Measurements from ENCODE around the gene SPTAN1.
A peak's percentile ranks its signal among the peaks of the same experiment; 100 is the strongest.
"Not testable (repeated sequence)": the region's sequence is repeated elsewhere in the genome, so short reads cannot be mapped to it uniquely, and the experiment has no call there.

The SPTAN1 gene

DNA sequence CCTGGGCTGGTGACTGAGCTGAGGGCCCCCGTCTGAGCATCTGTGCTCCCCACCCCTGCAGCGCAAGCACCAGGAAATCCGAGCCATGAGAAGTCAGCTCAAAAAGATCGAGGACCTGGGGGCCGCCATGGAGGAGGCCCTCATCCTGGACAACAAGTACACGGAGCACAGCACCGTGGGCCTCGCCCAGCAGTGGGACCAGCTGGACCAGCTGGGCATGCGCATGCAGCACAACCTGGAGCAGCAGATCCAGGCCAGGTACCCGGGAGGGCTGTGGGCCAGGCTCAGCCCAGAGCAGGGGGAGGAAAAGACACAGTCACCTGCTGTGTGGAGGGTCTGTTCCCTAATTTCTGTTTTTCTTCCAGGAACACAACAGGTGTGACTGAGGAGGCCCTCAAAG is 79.7 kb downstream of the SPTAN1 start:
- DNase-seq (ENCODE audit: low spot score): no peak

DNA sequence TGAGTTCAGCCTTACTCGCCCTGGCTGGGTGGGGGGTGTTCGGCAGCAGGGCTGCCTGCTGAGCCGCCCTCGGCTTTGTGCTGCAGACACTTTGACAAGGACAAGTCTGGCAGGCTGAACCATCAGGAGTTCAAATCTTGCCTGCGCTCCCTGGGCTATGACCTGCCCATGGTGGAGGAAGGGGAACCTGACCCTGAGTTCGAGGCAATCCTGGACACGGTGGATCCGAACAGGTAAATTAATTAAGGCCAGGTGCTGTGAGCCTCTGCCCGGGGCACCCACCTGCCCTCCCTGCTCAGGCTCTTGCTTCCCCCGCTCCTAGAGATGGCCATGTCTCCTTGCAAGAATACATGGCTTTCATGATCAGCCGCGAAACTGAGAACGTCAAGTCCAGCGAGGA is 80.1 kb downstream of the SPTAN1 start:
- no peak for DNase-seq (ENCODE audit: low spot score)

DNA sequence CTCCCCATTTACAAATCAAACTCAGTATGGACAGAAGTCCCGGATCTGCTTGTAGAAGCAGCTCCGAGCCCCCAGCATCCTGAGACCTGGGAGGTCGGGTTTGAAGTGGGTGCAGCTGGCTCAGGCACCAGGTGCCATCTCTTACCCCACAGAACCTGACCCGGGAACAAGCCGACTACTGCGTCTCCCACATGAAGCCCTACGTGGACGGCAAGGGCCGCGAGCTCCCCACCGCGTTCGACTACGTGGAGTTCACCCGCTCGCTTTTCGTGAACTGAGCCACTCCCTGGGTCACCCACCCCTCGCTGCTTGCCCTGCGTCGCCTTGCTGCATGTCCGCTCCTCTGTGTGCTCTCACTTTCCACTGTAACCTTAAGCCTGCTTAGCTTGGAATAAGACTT is 80.7 kb downstream of the SPTAN1 start:
- no peak for DNase-seq (ENCODE audit: low spot score)

DNA sequence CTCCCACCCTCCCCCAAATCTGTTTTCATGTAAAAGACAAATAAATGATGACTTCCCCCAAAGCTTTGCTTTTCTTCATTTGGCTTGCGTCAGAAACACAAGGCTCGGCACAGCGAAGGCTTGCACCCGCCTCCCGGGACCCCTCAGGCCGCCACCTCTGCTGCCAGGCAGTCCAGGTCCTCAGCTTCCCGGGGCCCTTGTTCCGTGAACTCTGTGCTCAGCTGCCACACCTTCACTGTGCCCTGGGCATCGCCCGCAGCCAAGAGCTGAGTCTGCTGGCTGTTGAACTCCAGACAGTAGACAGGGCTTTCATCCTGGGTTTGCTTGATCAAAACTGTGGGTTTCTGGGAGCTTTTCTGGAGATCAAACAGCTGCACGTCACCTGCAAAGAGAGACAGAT is 81.2 kb downstream of the SPTAN1 start:
- DNase-seq (ENCODE audit: low spot score): no peak

DNA sequence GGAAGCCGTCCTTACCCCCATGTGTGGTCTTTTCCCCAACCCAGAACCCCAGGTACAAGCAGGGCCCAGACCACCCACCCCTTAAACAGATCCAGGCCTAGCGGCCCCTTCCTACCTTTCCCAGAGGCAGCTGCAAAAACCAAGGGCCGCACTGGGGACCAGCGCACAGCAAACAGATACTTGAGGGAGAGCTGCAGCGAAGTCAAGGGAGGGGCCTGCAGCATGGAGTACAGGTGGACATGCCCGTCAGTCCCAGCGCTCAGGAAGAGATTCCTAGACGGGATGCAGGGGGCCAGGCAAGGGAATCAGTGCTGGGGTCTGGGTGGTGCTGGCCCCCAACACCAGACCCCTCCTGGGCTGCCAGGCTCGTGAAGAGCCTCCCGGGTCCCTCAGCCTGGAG is 81.7 kb downstream of the SPTAN1 start:
- no peak for DNase-seq (ENCODE audit: low spot score)

DNA sequence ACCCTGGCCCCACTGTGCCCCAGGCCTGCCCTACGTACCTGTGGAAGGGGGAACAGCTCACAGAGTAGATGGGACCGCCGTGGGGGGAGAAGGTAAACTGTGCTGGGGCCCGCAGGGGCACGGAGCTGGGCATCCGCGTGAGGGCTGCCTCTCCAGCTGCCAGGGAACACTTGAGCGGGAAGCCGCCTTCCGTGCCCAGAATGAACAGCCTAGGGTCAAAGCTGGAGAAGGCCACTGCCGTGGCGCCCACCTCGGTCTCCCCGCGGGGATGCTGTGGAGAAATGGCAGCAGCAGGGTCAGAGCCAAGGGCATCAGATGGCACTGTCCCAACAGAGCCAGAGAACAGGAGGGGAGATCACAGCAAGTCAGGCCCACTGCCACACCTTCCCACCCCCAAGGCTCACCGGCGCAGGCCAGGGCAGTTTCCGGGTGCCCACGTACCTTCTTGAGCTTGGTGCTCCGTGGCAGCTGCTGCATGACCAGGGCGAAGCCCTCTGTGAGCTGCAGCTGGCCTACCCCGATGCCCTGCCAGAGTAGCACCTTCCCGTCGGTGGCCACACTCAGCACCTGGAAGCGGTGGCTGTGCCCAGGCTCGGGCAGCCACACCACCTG is 82.4 kb downstream of the SPTAN1 start:
- DNase-seq (ENCODE audit: low spot score): no peak

DNA sequence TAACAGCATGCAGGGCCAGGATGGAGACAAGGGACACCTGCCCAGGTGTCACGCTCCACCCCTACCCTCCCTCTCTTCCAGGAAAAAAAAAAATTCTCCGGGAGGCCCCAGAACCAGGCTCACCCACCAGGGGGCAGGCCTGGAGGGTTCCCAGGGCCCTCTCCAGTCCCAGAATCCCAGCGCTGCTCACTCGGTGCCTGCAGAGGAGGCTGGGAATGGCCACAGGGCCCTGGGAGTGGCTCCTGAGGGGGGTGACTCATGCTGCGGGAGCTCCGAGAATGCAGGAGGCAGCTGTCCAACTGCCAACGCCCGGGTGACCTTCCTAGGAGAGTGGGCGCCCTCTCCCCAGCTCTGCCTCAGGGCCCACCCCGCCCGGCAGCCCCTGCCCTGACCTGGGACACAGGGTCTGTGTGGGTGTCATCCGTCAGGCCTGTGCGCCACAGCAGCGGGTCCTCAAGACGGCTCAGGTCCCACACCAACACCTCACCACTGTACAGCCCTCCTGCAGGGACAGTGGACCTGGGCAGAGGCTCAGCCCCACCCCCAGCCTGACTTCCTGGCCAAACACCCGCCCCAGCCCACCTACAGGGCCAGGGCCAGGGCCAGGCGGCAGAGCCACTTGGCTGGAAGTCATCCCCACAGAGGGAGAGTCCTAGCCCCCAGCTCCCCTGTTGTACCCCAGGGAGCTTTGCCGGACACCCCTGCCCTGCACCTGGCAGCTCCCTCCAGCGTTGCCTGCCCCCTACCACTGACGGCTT is 83.1 kb downstream of the SPTAN1 start:
- DNase-seq (ENCODE audit: low spot score): no peak

DNA sequence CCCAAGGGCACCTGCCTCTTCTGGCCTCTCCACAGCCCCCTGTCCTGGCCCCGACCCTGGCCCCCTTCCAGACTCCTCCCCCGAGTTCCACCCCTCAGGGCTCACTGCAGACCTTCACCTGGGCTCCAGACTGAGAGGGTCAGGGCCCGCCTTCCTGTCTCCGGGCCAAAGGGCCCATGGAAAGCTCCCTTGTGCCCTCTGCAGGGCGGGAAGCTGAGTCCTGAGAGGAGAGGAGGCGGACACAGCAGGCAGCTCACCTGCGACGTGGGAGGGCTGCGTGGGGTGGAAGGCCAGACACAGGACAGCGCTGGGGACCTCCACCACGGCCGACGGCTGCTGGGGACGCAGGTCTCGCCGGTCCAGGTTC is 83.6 kb downstream of the SPTAN1 start:
- no peak for DNase-seq (ENCODE audit: low spot score)

DNA sequence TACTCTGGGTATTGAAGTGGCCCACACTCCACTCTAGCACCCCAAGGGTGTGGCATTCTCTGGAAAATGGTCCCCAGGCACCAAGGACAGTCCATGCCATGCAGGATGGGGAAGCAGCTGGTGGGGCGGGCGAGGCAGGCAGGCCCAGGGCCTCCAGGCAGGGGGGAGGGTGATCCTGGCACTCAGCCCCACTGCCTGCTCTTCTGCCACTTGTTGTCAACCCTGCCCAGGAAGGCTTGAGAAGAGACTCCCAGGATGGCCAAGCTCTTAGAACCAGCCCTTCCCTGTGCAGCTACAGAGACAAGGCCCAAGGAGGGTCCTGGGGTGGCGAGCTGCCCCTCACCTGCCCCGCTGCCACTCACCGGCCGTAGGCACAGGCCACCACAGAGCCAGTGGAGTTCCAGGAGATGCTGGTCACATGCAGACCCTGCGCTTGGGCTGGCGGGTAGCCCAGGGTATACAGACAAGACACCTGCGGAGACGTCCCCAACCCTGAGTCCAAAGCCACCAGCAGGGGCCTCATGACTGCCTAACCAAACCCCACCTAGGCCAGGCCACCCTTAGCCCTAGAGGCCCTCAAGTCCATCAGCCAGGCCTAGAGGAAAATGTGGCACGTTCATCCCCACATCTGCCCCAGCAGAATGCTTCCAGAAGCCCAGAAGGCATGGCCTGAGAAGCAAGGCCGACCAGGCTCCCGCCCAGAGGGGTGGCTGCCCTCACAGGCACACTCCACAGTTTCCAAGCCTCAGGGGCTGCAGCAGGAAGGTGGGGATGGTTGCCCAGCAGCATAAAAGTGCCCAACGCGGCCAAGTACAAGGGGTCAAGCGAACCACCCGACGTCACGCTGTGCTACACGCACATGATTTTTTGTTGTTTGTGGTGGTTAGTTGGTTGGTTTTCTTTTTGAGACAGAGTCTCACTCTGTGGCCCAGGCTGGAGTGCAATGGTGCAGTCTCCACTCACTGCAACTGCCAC is 84.5 kb downstream of the SPTAN1 start:
- no peak for DNase-seq (ENCODE audit: low spot score)

DNA sequence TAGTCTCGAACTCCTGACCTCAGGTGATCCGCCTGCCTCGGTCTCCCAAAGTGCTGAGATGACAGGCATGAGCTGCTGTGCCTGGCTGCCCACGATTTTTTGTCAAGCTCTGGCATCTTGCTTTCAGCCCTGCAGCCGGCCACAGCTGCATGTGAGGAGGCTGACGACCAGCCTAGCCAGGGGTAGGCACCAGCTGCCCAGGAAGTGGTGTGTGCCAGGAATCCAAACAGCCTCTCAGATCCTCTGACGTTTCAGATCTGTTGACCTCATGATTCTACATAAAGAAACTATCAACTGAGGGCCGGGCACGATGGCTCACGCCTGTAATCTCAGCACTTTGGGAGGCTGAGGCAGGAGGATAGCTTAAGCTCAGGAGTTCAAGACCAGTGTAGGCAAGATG is 85.3 kb downstream of the SPTAN1 start:
- DNase-seq (ENCODE audit: low spot score): no peak

DNA sequence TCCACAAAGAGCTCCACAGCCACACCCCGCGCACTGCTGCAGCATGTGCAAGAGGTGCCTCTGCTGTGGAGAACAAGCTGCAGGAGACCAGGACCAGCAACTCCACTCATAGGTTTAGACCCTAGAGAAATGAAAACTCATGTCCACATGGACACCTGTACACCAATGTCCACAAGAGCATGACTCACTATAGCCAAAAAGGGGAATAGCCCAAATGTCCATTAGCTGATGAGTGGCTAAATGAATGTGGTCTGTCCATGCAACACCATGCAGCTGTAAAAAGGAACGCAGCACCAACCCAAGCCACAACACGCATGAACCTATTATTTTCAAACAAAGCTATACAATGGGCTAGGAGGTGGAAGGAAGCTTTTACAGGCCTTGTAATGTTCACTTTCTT is 86.2 kb downstream of the SPTAN1 start:
- no peak for DNase-seq (ENCODE audit: low spot score)

DNA sequence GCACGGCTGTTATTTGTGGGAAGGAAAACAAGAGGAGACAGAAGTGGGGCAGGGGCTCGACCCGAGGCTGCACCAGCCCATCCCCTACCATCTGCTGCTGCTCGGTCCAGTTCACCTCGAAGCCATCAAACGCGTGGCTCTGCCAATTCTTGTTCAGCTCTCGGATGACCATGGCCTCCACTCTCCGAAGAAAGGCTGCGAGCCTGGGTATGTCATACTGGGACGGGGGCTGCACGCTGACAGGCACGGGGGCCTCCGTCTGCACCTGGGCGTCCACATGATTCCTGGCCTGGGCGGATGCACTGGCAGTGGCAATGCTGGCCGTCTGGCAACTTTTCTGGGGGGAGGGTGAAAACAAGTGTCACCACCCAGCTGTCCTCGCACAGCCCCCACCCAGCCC is 88.2 kb downstream of the SPTAN1 start:
- DNase-seq (ENCODE audit: low spot score): no peak

DNA sequence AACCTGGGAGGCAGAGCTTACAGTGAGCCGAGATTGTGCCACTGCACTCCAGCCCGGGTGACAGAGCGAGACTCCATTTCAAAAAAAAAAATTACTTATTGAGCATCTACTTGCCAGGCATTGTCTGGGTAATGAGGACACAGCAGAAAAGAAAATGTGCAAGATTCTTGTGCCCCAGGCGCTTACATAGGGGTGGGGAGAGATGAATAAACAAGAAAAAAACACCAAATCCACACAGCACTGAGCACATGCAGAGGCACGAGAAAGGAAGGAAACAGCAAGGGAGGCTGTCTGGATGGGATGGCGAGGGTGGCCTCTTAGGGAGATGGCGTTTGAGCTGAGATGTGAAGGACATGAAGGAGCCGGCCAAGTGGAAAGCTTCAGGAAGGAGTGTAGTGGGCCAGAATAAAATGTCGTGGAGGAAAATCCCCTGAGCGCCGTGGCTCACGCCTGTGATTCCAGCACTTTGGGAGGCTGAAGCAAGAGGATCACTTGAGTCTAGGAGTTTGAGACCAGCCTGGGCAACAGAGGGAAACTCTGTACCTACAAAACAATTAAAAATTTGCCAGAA is 90.4 kb downstream of the SPTAN1 start:
- DNase-seq (ENCODE audit: low spot score): no peak

DNA sequence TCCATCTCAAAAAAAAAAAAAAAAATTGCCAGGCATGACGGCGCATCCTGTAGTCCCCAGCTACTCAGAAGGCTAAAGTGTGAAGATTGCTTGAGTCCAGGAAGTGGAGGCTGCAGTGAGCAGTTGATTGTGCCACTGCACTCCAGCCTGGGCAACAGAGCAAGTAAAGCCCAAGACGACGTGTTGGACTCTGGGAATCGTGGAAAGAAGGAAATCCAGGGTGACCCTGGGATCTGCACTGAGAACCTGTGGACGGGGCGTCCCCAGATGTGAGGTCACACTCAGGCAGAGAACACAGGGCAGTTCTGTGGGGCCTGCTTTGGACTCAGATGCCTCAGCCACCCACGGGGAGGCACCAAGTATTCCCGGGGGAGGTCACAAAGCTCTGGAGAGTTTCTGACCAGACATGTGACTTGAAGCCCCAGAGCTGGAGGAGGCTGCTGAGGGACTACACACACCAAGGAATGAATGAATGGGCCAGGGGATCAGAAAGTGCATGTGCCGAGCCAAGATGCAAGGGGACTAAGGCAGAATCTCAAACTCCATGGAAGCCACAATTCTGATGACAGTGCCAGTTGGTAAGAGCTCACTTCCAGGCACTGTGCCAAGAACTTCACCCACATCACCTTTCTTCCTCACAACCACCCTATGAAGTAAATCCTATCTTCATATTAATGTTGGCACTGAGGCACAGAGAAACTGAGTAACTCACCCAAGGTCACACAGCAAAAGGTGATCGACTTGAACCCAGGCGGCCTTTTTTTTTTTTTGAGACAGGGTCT is 91.3 kb downstream of the SPTAN1 start:
- DNase-seq (ENCODE audit: low spot score): no peak

DNA sequence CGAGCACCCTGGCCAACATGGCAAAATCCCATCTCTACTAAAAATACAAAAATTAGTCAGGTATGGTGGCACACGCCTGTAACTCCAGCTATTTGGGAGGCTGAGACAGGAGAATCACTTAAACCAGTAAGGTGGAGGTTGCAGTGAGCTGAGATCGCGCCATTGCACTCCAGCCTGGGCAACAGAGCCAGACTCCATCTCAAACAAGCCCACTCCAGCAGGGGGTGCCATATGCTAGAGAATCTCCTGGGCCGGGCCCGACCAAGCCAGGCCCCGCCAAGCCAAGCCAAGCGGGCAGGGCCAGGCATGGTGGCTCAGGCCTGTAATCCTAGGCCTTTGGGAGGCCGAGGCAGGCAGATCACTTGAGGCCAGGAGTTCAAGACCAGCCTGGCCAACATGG is 95.8 kb downstream of the SPTAN1 start:
- not testable (repeated sequence) for DNase-seq (ENCODE audit: low spot score)

DNA sequence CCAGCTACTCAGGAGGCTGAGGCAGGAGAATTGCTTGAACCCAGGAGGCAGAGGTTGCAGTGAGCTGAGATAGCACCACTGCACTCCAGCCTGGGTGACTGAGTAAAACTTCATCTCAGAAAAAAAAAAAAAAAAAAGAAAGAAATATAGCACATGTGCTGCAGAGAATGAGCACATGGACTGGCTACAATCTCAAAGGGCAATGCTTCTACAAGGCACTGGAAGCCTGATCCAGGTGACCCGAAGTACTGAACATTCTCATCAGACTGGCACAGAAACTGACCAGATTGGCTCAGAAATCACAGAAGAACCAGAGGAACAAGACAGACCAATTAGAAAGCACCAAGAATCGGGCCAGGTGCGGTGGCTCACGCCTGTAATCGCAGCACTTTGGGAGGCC is 99.4 kb downstream of the SPTAN1 start:
- DNase-seq (ENCODE audit: low spot score): no peak

DNA sequence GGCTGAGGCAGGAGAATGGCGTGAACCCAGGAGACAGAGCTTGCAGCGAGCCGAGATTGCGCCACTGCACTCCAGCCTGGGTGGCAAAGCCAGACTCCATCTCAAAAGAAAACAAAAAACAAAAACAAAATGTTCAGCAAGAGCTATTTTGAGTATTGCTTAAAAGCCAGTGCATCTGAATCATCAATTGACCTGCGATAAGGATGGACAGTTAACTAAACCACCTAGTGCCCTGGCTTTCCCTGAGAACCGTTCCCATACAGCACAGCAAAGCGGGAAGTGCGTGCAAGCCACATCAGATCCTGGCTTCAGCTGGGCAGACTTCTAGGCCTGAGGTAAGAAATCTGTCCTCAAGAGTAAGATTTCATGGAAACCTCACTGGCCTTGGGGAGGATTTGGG is 101.5 kb downstream of the SPTAN1 start:
- DNase-seq (ENCODE audit: low spot score): no peak

DNA sequence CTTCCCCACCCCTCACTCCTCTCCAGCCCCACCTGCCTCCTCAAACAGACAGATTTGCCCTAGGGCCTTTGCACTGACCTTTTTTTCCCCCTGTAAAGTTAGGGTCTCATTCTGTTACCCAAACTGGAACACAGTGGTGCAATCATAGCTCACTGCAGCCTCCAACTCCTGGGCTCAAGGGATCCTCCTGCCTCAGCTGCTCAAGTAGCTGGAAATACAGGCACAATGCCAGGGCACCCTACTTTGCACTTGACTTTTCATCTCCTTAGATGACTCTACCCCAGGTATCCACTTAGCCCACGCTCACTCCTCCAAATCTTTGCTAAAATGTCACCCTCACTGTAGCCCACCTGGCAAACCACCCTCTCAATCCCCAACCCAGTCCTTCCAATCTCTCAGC is 102.1 kb downstream of the SPTAN1 start:
- DNase-seq (ENCODE audit: low spot score): no peak

DNA sequence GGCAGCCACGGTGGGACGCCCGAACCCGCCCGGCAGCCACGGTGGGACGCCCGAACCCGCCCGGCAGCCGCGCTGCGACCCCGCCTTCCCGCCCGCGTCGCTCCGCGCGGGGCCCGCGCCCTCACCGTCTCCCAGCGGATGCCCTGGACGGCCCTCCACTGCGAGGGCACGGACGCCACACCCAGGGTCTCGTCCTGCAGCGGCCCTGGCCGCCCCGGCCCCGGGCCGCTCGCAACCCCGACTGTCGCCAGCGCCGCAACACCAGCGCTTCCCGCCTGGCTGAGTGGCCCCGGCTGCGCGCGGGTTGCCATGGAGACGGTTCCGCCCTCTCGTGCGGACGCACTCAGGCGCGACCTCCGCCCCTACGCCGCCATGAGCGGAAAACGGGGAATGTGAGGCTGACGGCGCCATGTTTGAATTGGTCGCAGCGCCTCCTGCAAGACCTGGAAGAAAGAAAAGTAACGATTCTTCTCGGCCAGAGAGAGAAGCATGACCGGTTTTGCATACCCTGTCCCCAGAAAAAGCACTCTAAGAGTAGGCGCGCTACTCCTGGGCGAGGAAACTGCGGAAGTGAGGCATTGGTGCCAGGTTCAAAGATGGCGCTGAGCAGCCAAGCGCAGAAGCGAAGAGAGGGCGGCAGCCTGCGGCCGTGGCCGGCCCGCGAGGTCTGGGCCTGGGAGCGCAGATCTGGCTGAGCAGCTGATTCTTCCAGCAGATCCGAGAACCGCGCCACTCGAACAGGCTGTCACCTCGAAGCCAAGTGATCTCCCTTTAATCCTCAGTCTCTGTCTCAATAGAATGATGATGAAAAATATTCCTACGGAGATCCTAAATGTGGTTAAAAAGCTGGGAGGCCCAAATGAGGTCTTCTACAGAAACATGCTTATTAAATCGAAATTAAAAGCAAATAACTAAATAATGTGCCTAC is 104.3 kb downstream of the SPTAN1 start, which contains the start of gene DYNC2I2:
Gene DYNC2I2, minus strand, starts transcription at position 432 of the 928 bp plus-strand sequence. Its CDS starts 121 bp downstream, at position 311.
- peak; percentile 95 for DNase-seq (ENCODE audit: low spot score)

DNA sequence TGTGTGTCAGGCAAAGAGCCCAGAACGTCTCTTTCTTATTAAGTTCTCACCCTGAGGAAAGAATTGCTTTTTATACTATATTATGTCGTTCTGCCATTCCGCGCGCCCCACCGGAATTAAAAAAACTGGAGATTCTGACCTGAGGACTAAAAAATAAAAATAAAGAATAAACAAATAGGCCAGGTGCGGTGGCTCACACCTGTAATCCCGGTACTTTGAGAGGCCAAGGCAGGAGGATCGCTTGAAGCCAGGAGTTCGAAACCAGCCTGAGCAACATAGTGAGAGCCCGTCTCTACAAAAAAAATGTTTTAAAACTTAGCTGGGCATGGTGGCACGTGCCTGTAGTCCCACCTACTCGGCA is 104.9 kb downstream of the SPTAN1 start:
- DNase-seq (ENCODE audit: low spot score): no peak
